AG04450 (cell line): ENCODE data around the gene NPC1L1. TPM values are rescaled to one million over a fixed set of nuclear protein-coding genes. Genes with fewer than 3 reads are reported as not detected.

Experiments used
- CTCF ChIA-PET: fragments of 300-600, 350-600 bp; formaldehyde crosslinking; extraction: SDS; loops from one replicate; lab custom pipeline; 2022; ENCODE audit warnings: antibody characterized with exemption, inconsistent platforms; lab: Charles Lee
- POLR2A ChIA-PET: fragments of 350-600 bp; formaldehyde crosslinking; extraction: SDS; loops from one replicate; lab custom pipeline; 2021; ENCODE audit warnings: antibody characterized with exemption, inconsistent platforms; lab: Yijun Ruan, JAX
- DNase-seq: peaks from one replicate; pipeline ENCODE4 v3.0.0-alpha.2; 2011; ENCODE audit warnings: low read depth, low spot score
- H3K27ac ChIP-seq: one replicate; pipeline ENCODE4 v1.5.1; 2012; ENCODE audit warnings: low read depth, low read length, control low read depth
- H3K27me3 ChIP-seq: one replicate; pipeline ENCODE4 v1.6.0; 2012; ENCODE audit warnings: low read length; ENCODE audit not compliant: control insufficient read depth, insufficient read depth
- H3K4me3 ChIP-seq: 2 replicates; pipeline ENCODE4 v1.5.1; 2011; ENCODE audit warnings: mild to moderate bottlenecking, low read depth, low read length, control low read depth
- H3K9me3 ChIP-seq: 2 replicates; pipeline ENCODE4 v1.5.1; 2012; ENCODE audit warnings: low read length; ENCODE audit not compliant: control insufficient read depth, insufficient read depth
- polyA plus RNA-seq: library from polyadenylated mRNA; depleted of rRNA; stranded (reverse); fragments of >200 nt; gene quantifications from 2 replicates; pipeline ENCODE4 v1.2.3, GENCODE V29; 2011
- TF ChIP-seq, protein P1 (sequence below): IDR thresholded peaks from 2 replicates; pipeline ENCODE4 v1.5.1; 2011; ENCODE audit warnings: low read depth, low read length, control low read depth, inconsistent platforms

Gene NPC1L1
- polyA plus RNA-seq, 1 experiment, result 0.36 TPM

DNA sequence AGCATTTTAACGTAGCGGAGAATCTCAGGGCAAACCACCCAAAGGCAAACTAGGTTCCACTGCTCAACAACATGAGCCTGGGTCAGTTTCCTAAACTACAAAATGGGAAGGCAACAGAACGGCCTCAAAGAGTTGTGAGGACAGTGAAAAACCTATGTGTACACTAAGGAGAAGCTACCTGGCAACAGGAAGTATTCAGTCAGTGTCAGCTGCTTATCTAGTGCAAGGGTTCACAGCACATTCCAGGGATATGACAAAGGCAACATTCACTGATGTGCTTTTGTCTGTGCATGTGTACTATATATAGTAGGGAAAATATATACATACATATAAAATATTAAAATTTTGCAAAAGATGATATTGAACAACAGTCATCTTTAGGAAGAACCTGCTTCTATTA, 67.8 kb downstream of the NPC1L1 start:
- POLR2A ChIA-PET, result no interaction called here
- no peak for DNase-seq
- Histone ChIP-seq H3K9me3 (no peaks in the 10 kb centered on the region), H3K27ac (no peak overlapping the region), H3K27me3 (no peaks in the 10 kb centered on the region), H3K4me3 (no peak overlapping the region)
- CTCF ChIA-PET, result interaction anchor here (2.1 to 4.0 kb wide), 2 partner anchors 229 to 232 kb away, joined by 8 to 36 read pairs; no protein-coding TSS in a partner anchor
- TF ChIP-seq, protein P1, sequence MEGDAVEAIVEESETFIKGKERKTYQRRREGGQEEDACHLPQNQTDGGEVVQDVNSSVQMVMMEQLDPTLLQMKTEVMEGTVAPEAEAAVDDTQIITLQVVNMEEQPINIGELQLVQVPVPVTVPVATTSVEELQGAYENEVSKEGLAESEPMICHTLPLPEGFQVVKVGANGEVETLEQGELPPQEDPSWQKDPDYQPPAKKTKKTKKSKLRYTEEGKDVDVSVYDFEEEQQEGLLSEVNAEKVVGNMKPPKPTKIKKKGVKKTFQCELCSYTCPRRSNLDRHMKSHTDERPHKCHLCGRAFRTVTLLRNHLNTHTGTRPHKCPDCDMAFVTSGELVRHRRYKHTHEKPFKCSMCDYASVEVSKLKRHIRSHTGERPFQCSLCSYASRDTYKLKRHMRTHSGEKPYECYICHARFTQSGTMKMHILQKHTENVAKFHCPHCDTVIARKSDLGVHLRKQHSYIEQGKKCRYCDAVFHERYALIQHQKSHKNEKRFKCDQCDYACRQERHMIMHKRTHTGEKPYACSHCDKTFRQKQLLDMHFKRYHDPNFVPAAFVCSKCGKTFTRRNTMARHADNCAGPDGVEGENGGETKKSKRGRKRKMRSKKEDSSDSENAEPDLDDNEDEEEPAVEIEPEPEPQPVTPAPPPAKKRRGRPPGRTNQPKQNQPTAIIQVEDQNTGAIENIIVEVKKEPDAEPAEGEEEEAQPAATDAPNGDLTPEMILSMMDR, result no peak

DNA sequence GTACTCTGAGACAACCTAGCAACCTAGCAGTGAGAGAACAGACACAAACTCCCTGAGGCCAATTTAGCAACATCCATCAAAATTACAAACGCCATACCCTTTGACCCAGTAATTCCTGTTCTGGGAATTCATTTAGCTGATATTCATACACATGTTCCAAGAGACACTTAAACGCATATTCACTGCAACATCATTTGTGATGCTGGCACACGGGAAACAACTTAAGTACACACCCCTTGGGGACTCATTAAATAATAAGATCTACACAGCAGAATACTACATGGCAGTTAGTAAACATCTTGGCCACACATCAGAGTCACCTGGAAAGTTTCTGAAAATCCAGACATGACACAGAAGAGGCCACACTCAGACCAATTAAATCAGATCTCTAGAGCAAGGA, 68.3 kb downstream of the NPC1L1 start:
- no peaks in the 10 kb centered on the region for H3K9me3 ChIP-seq
- TF ChIP-seq, protein P1, result no peak
- DNase-seq, result no peak
- CTCF ChIA-PET, result interaction anchor here (2.1 to 4.0 kb wide), 2 partner anchors 229 to 232 kb away, joined by 8 to 36 read pairs; no protein-coding TSS in a partner anchor
- no peak overlapping the region for H3K27ac ChIP-seq
- no peak overlapping the region for H3K4me3 ChIP-seq
- POLR2A ChIA-PET, result no interaction called here
- no peaks in the 10 kb centered on the region for H3K27me3 ChIP-seq

DNA sequence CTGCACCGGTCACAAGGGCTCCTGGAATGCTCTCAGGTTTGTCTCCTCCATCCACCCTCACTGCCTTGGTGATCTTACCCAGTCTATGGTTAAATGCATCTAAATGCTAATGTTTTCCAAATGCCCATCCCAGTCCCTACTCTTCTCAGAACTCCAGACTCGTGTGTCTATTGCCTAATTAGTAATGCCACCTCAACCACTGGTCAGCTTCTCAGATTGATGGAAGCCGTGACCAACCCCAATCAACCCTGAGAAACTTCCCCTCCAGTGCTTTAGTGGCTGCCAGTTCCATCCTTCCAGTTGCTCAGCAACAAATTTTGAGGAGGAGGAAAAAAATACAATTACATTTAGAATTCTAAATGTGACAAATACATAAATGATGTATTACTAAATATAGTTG, 69.3 kb downstream of the NPC1L1 start:
- no peak for DNase-seq
- ChIA-PET CTCF (no interaction called here), POLR2A (no interaction called here)
- Histone ChIP-seq H3K9me3 (no peaks in the 10 kb centered on the region), H3K27ac (no peak overlapping the region), H3K4me3 (no peak overlapping the region), H3K27me3 (no peaks in the 10 kb centered on the region)
- TF ChIP-seq, protein P1, result no peak

DNA sequence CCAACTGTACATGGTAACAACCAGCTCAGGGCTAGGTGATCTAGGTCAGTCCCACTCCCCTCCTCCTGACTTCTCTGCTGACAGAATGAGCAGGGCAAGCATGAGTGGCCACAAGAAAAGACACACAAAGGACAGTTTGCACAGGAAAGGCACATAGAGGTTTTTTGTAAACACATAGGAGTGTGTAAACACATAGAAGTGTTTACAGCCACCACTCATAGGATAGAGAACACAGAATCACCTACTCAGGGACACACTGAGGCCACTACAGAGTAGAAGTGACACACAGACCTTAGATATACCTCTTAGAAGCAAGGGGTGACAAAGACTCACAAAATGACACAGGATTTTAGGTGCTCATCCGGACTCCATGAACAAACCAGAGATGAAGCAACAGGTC, 69.7 kb downstream of the NPC1L1 start:
- no peaks in the 10 kb centered on the region for H3K9me3 ChIP-seq
- DNase-seq, result no peak
- no peak overlapping the region for H3K27ac ChIP-seq
- CTCF ChIA-PET, result no interaction called here
- POLR2A ChIA-PET, result no interaction called here
- H3K4me3 ChIP-seq, result no peak overlapping the region
- TF ChIP-seq, protein P1, result no peak
- H3K27me3 ChIP-seq, result no peaks in the 10 kb centered on the region

DNA sequence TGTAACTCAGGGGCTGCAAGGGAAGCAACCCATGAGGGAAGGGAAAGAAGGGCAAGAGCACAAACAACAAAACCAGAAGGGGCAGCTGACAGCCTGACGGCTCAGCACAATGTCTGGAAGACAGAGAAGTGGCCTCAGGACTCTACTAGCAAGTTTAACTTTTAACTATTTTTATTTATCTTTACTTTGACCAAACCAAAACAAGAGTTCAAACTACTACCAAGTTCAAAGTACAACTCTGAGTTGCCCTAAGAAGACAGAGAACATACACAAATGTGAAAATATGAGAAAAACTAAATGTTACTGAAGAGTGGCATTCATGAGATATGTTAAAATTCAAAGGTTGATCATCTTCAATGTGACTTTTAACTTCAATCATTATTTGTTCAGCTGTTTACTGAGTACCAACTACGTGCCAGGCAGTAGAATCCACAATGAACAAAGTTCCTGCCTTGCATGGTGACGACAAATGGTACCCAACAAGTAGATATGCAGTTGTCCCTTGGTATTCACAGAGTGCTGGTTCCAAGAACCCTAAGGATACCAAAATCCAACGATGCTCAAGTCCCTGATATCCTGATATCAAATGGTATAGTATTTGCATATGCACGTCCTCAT, 70.4 kb downstream of the NPC1L1 start:
- TF ChIP-seq, protein P1, result no peak
- no peak overlapping the region for H3K27ac ChIP-seq
- no peak overlapping the region for H3K4me3 ChIP-seq
- DNase-seq, result no peak
- H3K27me3 ChIP-seq, result no peaks in the 10 kb centered on the region
- POLR2A ChIA-PET, result no interaction called here
- CTCF ChIA-PET, result no interaction called here
- no peaks in the 10 kb centered on the region for H3K9me3 ChIP-seq
